GM12891 (cell line): ENCODE results near the gene LIPI.

ENCODE experiments used
- POLR2A ChIP-seq: IDR thresholded peaks from 2 replicates; pipeline ENCODE4 v1.6.1; 2011; ENCODE audit warnings: low read depth, low read length, control low read depth
- SPI1 ChIP-seq: IDR thresholded peaks from 2 replicates; pipeline ENCODE4 v1.6.1; 2011; ENCODE audit warnings: low read depth, low read length, control low read depth
- TAF1 ChIP-seq: IDR thresholded peaks from 2 replicates; pipeline ENCODE4 v1.6.1; 2011; ENCODE audit warnings: low read depth, low read length, control low read depth

DNA sequence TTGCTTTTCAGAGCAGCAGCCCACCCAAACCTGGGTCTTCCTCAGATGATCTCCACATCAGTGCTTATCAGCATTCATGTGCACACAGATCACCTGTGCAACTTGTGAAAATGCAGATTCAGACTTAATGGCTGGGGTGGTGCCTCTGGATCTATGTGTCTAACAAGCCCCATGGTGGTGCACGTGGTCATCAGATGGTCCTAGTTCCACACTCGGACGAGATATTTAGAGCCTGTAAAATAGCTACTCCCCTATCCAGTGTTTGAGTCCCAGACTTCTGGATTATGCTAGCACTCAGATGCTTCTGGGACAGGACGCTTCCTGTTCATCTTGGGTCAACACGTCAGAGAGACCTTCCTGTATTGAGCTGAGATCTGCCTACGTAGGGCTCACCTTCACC lies 114.2 kb downstream of the LIPI start:
- TF ChIP-seq TAF1, result no peak
- no peak for TF ChIP-seq POLR2A
- no peak for TF ChIP-seq SPI1
